ENCODE measurements around the gene CCDC92B. TPM values are rescaled to one million over a fixed set of nuclear protein-coding genes. Genes with fewer than 3 reads are reported as not detected.
A peak's percentile ranks its signal among the peaks of the same experiment; 100 is the strongest.

The CCDC92B gene
- total and polyA plus RNA-seq, 2 of the 13 experiments (the other 11 are each of a cell fraction or from before 2014, with no cell fraction given): not detected

DNA sequence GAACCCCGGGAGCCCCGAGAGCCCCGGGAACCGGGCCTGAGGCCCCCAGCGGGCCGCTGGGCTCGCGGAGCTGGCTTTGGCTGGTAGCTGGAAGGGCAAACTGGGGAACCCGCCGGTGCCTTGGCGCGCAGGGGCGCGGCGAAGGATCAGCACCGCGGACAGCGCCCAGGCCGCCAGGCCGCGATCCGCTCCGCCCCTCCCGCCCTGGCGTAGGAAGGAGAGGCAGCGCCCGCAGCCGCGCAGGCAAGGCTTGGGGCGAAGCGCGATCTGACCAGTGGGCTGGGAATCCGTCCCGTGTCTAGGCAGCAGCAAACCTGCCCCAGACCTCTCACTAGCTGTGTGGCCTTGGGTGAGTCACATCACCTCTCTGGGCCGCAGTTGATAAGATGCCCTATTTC lies 331 bp upstream of the CCDC92B start (continued):
- TF ChIP-seq GATAD1 (CRISPR knock-in tag; IDR thresholded peaks at IDR 0.05) (peak; percentile 78), KMT2B (CRISPR knock-in tag; IDR thresholded peaks at IDR 0.05) (peak; percentile 76), GFI1 (CRISPR knock-in tag; IDR thresholded peaks at IDR 0.05; ENCODE audit: borderline replicate concordance) (peak; percentile 60; the same call in 1 of the 2 replicates), HOXA3 (CRISPR knock-in tag; IDR thresholded peaks at IDR 0.05) (peak; percentile 88), ZNF546 (CRISPR knock-in tag; conservative IDR thresholded peaks at IDR 0.05) (peak; percentile 98), ZNF224 (CRISPR knock-in tag; IDR thresholded peaks at IDR 0.05) (no peak; the same call in 1 of the 2 replicates), ZNF614 (CRISPR knock-in tag; IDR thresholded peaks at IDR 0.05; ENCODE audit: borderline replicate concordance) (peak; percentile 48; the same call in 1 of the 2 replicates), ARNT (IDR thresholded peaks at IDR 0.05) (no peak), ZNF446 (CRISPR knock-in tag; IDR thresholded peaks at IDR 0.05) (peak; percentile 95), ZNF460 (CRISPR knock-in tag; IDR thresholded peaks at IDR 0.05; ENCODE audit: borderline replicate concordance) (no peak), HMG20B (CRISPR knock-in tag; conservative IDR thresholded peaks at IDR 0.05) (no peak)
- TF ChIP-seq, protein P1, sequence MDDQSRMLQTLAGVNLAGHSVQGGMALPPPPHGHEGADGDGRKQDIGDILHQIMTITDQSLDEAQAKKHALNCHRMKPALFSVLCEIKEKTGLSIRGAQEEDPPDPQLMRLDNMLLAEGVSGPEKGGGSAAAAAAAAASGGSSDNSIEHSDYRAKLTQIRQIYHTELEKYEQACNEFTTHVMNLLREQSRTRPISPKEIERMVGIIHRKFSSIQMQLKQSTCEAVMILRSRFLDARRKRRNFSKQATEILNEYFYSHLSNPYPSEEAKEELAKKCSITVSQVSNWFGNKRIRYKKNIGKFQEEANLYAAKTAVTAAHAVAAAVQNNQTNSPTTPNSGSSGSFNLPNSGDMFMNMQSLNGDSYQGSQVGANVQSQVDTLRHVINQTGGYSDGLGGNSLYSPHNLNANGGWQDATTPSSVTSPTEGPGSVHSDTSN (CRISPR knock-in tag; IDR thresholded peaks at IDR 0.05; ENCODE audit: borderline replicate concordance): peak; percentile 98
- TF ChIP-seq, protein P2, sequence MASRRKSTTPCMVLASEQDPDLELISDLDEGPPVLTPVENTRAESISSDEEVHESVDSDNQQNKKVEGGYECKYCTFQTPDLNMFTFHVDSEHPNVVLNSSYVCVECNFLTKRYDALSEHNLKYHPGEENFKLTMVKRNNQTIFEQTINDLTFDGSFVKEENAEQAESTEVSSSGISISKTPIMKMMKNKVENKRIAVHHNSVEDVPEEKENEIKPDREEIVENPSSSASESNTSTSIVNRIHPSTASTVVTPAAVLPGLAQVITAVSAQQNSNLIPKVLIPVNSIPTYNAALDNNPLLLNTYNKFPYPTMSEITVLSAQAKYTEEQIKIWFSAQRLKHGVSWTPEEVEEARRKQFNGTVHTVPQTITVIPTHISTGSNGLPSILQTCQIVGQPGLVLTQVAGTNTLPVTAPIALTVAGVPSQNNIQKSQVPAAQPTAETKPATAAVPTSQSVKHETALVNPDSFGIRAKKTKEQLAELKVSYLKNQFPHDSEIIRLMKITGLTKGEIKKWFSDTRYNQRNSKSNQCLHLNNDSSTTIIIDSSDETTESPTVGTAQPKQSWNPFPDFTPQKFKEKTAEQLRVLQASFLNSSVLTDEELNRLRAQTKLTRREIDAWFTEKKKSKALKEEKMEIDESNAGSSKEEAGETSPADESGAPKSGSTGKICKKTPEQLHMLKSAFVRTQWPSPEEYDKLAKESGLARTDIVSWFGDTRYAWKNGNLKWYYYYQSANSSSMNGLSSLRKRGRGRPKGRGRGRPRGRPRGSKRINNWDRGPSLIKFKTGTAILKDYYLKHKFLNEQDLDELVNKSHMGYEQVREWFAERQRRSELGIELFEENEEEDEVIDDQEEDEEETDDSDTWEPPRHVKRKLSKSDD (CRISPR knock-in tag; IDR thresholded peaks at IDR 0.05; ENCODE audit: low read depth): peak; percentile 89; the same call in 1 of the 2 replicates
- TF ChIP-seq, protein P3, sequence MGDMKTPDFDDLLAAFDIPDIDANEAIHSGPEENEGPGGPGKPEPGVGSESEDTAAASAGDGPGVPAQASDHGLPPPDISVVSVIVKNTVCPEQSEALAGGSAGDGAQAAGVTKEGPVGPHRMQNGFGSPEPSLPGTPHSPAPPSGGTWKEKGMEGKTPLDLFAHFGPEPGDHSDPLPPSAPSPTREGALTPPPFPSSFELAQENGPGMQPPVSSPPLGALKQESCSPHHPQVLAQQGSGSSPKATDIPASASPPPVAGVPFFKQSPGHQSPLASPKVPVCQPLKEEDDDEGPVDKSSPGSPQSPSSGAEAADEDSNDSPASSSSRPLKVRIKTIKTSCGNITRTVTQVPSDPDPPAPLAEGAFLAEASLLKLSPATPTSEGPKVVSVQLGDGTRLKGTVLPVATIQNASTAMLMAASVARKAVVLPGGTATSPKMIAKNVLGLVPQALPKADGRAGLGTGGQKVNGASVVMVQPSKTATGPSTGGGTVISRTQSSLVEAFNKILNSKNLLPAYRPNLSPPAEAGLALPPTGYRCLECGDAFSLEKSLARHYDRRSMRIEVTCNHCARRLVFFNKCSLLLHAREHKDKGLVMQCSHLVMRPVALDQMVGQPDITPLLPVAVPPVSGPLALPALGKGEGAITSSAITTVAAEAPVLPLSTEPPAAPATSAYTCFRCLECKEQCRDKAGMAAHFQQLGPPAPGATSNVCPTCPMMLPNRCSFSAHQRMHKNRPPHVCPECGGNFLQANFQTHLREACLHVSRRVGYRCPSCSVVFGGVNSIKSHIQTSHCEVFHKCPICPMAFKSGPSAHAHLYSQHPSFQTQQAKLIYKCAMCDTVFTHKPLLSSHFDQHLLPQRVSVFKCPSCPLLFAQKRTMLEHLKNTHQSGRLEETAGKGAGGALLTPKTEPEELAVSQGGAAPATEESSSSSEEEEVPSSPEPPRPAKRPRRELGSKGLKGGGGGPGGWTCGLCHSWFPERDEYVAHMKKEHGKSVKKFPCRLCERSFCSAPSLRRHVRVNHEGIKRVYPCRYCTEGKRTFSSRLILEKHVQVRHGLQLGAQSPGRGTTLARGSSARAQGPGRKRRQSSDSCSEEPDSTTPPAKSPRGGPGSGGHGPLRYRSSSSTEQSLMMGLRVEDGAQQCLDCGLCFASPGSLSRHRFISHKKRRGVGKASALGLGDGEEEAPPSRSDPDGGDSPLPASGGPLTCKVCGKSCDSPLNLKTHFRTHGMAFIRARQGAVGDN (CRISPR knock-in tag; IDR thresholded peaks at IDR 0.05): peak; percentile 80
- TF ChIP-seq, protein P4, sequence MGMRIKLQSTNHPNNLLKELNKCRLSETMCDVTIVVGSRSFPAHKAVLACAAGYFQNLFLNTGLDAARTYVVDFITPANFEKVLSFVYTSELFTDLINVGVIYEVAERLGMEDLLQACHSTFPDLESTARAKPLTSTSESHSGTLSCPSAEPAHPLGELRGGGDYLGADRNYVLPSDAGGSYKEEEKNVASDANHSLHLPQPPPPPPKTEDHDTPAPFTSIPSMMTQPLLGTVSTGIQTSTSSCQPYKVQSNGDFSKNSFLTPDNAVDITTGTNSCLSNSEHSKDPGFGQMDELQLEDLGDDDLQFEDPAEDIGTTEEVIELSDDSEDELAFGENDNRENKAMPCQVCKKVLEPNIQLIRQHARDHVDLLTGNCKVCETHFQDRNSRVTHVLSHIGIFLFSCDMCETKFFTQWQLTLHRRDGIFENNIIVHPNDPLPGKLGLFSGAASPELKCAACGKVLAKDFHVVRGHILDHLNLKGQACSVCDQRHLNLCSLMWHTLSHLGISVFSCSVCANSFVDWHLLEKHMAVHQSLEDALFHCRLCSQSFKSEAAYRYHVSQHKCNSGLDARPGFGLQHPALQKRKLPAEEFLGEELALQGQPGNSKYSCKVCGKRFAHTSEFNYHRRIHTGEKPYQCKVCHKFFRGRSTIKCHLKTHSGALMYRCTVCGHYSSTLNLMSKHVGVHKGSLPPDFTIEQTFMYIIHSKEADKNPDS (CRISPR knock-in tag; IDR thresholded peaks at IDR 0.05): peak; percentile 80
- TF ChIP-seq, protein P5, sequence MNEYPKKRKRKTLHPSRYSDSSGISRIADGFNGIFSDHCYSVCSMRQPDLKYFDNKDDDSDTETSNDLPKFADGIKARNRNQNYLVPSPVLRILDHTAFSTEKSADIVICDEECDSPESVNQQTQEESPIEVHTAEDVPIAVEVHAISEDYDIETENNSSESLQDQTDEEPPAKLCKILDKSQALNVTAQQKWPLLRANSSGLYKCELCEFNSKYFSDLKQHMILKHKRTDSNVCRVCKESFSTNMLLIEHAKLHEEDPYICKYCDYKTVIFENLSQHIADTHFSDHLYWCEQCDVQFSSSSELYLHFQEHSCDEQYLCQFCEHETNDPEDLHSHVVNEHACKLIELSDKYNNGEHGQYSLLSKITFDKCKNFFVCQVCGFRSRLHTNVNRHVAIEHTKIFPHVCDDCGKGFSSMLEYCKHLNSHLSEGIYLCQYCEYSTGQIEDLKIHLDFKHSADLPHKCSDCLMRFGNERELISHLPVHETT (CRISPR knock-in tag; conservative IDR thresholded peaks at IDR 0.05): peak; percentile 87; the same call in 1 of the 2 replicates
- TF ChIP-seq, protein P6, sequence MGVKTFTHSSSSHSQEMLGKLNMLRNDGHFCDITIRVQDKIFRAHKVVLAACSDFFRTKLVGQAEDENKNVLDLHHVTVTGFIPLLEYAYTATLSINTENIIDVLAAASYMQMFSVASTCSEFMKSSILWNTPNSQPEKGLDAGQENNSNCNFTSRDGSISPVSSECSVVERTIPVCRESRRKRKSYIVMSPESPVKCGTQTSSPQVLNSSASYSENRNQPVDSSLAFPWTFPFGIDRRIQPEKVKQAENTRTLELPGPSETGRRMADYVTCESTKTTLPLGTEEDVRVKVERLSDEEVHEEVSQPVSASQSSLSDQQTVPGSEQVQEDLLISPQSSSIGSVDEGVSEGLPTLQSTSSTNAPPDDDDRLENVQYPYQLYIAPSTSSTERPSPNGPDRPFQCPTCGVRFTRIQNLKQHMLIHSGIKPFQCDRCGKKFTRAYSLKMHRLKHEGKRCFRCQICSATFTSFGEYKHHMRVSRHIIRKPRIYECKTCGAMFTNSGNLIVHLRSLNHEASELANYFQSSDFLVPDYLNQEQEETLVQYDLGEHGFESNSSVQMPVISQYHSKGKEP (CRISPR knock-in tag; IDR thresholded peaks at IDR 0.05): peak; percentile 98
